Astrocyte (in vitro differentiated cells and primary cell): ENCODE measurements around the gene RPH3AL. TPM values are rescaled to one million over a fixed set of nuclear protein-coding genes. Genes with fewer than 3 reads are reported as not detected.
A peak's percentile ranks its signal among the peaks of the same experiment; 100 is the strongest.
"Not testable (repeated sequence)": the region's sequence is repeated elsewhere in the genome, so short reads cannot be mapped to it uniquely, and the experiment has no call there.

Experiments used
- DNase-seq: peaks from one replicate; pipeline ENCODE4 v3.0.0-alpha.2; 2010; ENCODE audit warnings: low read depth
- FAIRE-seq: peaks from 2 replicates; lab custom pipeline; 2011; peaks lifted over from hg19 to GRCh38; lab: Jason Lieb, UNC
- H2AFZ ChIP-seq: 2 replicates; pipeline ENCODE4 v1.6.0; 2012; ENCODE audit warnings: low read depth, low read length, inconsistent platforms
- H3K27ac ChIP-seq: 2 replicates; pipeline ENCODE4 v1.5.1; 2011; ENCODE audit warnings: low read depth, low read length, inconsistent platforms
- H3K27me3 ChIP-seq: 2 replicates; pipeline ENCODE4 v1.6.0; 2011; ENCODE audit warnings: low read length, inconsistent platforms; ENCODE audit not compliant: insufficient read depth
- H3K36me3 ChIP-seq: 2 replicates; pipeline ENCODE4 v1.5.1; 2011; ENCODE audit warnings: low read length, inconsistent platforms; ENCODE audit not compliant: insufficient read depth
- H3K4me1 ChIP-seq: 2 replicates; pipeline ENCODE4 v1.5.1; 2011; ENCODE audit warnings: low read length, inconsistent platforms; ENCODE audit not compliant: insufficient read depth
- H3K4me2 ChIP-seq: 2 replicates; pipeline ENCODE4 v1.6.0; 2012; ENCODE audit warnings: low read length, inconsistent platforms
- H3K4me3 ChIP-seq: 2 replicates; pipeline ENCODE4 v1.5.1; 2011; ENCODE audit warnings: low read depth, mild to moderate bottlenecking, low read length, inconsistent platforms; ENCODE audit not compliant: insufficient read depth
- H3K79me2 ChIP-seq: 2 replicates; pipeline ENCODE4 v1.6.0; 2012; ENCODE audit warnings: mild to moderate bottlenecking, low read length, inconsistent platforms; ENCODE audit not compliant: insufficient read depth
- H3K9ac ChIP-seq: 2 replicates; pipeline ENCODE4 v1.6.0; 2012; ENCODE audit warnings: mild to moderate bottlenecking, low read length, inconsistent platforms
- H3K9me3 ChIP-seq: 2 replicates; pipeline ENCODE4 v1.5.1; 2012; ENCODE audit warnings: low read depth, mild to moderate bottlenecking, low read length, inconsistent platforms; ENCODE audit not compliant: insufficient read depth
- H4K20me1 ChIP-seq: 2 replicates; pipeline ENCODE4 v1.6.0; 2012; ENCODE audit warnings: low read length, inconsistent platforms; ENCODE audit not compliant: insufficient read depth
- H3K27ac Mint-ChIP-seq: one replicate; pipeline ENCODE4 v1.8.0; 2021; ENCODE audit warnings: mild to moderate bottlenecking, mixed read lengths; ENCODE audit not compliant: unreplicated experiment
- H3K27me3 Mint-ChIP-seq: one replicate; pipeline ENCODE4 v1.8.0; 2021; ENCODE audit warnings: low read depth, mixed read lengths; ENCODE audit not compliant: unreplicated experiment
- H3K36me3 Mint-ChIP-seq: one replicate; pipeline ENCODE4 v1.8.0; 2021; ENCODE audit warnings: low read depth, mixed read lengths; ENCODE audit not compliant: unreplicated experiment
- H3K4me1 Mint-ChIP-seq: one replicate; pipeline ENCODE4 v1.8.0; 2021; ENCODE audit warnings: low read depth, mixed read lengths; ENCODE audit not compliant: unreplicated experiment
- H3K4me3 Mint-ChIP-seq: one replicate; pipeline ENCODE4 v1.8.0; 2021; ENCODE audit warnings: mild to moderate bottlenecking, moderate library complexity, mixed read lengths; ENCODE audit not compliant: unreplicated experiment
- H3K9me3 Mint-ChIP-seq: one replicate; pipeline ENCODE4 v1.8.0; 2021; ENCODE audit warnings: mild to moderate bottlenecking, mixed read lengths; ENCODE audit not compliant: unreplicated experiment
- EZH2 ChIP-seq: IDR thresholded peaks from 2 replicates; pipeline ENCODE4 v1.6.1; 2012; ENCODE audit warnings: mild to moderate bottlenecking, low read length, inconsistent platforms; ENCODE audit not compliant: insufficient read depth
- total RNA-seq: library from RNA; stranded (reverse); gene quantifications from 2 replicates; pipeline ENCODE4 v1.2.1, GENCODE V29; 2021
- TF ChIP-seq, protein P1 (sequence below): IDR thresholded peaks from 2 replicates; pipeline ENCODE4 v1.5.1; 2011; ENCODE audit warnings: low read depth, mild to moderate bottlenecking, inconsistent platforms, low read length, moderate library complexity; ENCODE audit not compliant: insufficient read depth

Gene RPH3AL
- total RNA-seq, 1 donor from 2014 or later = 3.7 TPM

DNA sequence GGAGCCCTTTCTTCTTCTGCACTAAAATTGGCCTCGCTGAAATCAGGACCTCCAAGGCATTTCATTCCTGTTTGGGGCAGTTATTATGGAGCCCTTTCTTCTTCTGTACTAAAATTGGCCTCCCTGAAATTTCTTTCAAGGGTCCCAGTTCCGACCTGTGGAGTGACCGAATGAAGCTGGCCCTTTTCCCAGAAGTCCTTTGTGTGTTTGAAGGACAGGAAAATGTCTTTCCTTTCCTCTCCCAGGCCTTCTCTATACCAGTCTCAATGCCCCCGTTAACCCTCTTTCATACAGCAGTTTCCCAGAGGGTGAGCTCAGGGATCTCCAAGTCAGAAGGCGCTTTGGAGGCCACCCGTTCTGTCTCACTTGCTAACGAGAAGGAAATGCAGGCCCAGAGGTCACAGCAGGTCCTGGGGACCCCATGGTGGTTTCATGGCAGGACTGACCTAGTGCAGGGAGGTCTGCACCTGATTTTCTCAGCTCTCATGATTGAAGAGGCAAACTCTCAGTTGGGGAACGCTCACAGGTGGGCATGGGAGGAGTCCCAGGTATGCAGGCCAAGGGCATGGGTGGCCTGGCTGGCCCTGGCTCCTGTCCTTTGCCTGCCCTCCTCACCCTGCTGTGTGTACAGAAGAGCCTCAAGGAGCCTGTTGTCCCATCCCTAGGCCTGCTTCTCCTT is 134.0 kb downstream of the RPH3AL start:
- H3K36me3 Mint-ChIP-seq = no peaks in the 10 kb centered on the region
- no peak overlapping the region for H3K4me3 Mint-ChIP-seq
- no peaks in the 10 kb centered on the region for H3K27me3 ChIP-seq
- H4K20me1 ChIP-seq = no peaks in the 10 kb centered on the region
- H3K9me3 ChIP-seq = no peaks in the 10 kb centered on the region
- no peak for DNase-seq
- H3K4me2 ChIP-seq = no peak overlapping the region
- TF ChIP-seq, protein P1, sequence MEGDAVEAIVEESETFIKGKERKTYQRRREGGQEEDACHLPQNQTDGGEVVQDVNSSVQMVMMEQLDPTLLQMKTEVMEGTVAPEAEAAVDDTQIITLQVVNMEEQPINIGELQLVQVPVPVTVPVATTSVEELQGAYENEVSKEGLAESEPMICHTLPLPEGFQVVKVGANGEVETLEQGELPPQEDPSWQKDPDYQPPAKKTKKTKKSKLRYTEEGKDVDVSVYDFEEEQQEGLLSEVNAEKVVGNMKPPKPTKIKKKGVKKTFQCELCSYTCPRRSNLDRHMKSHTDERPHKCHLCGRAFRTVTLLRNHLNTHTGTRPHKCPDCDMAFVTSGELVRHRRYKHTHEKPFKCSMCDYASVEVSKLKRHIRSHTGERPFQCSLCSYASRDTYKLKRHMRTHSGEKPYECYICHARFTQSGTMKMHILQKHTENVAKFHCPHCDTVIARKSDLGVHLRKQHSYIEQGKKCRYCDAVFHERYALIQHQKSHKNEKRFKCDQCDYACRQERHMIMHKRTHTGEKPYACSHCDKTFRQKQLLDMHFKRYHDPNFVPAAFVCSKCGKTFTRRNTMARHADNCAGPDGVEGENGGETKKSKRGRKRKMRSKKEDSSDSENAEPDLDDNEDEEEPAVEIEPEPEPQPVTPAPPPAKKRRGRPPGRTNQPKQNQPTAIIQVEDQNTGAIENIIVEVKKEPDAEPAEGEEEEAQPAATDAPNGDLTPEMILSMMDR = no peak
- no peak for TF ChIP-seq EZH2
- no peak overlapping the region for H3K4me3 ChIP-seq
- no peaks in the 10 kb centered on the region for H3K27me3 Mint-ChIP-seq
- no peak overlapping the region for H3K9ac ChIP-seq
- no peak for FAIRE-seq
- no peaks in the 10 kb centered on the region for H3K36me3 ChIP-seq
- no peak overlapping the region for H2AFZ ChIP-seq
- no peaks in the 10 kb centered on the region for H3K9me3 Mint-ChIP-seq
- H3K79me2 ChIP-seq = no peaks in the 10 kb centered on the region
- no peaks in the 10 kb centered on the region for H3K4me1 Mint-ChIP-seq
- H3K4me1 ChIP-seq = no peaks in the 10 kb centered on the region
- no peak overlapping the region for H3K27ac ChIP-seq
- H3K27ac Mint-ChIP-seq = no peak overlapping the region

DNA sequence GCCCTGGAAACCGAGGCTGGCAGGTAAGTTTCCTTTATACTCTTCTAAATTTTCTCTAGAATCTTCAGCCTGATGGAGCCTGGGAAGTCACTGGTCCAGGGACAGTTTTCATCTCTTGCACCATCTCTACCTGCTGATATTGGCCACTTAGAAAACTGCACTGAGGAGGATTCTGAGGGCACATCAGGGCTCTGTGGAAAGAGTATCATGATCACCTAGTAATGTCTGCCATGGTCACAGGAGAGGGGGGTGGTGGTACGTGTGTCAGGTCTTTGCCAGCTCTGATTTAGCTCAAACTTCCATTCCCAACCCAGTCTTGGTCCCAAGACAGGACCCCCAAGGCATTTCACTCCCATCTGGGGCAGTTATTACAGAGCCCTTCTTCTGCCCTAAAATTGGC is 136.0 kb downstream of the RPH3AL start:
- H3K79me2 ChIP-seq = no peaks in the 10 kb centered on the region

DNA sequence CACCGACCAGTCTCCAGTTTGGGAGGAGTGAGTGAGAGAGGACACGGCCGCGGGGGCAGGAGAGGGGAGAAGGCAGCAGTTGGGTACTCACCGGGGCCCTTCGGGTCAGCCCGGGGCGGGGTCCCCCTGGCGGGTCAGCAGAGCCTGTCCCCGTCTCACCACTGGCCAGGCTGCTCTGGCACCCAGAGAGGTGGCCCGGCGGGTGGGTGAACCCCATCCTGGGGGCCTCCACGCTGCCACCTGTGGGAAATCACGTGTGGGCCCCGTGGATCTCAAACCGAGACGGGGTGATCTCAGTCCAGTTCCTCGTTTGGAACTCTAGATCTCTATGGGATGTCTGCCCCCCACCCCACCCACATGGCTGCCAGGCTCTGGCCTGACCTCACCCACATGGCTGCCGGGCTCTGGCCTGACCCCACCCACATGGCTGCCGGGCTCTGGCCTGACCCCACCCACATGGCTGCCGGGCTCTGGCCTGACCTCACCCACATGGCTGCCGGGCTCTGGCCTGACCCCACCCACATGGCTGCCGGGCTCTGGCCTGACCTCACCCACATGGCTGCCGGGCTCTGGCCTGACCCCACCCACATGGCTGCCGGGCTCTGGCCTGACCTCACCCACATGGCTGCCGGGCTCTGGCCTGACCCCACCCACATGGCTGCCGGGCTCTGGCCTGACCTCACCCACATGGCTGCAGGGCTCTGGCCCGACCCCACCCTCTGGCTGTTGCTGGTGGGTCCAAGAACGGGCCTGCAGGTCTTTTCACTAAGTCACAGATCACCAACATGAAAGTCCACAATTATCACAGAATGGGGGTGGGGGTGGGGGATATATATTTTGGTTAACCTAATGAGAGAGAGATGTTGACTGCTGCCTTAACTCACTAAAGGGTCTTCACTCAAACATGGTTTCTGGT is 136.8 kb downstream of the RPH3AL start:
- peak overlapping the region; percentile 79 for H3K4me3 Mint-ChIP-seq
- not testable (repeated sequence) for H4K20me1 ChIP-seq, H3K36me3 ChIP-seq, H3K27me3 ChIP-seq, H3K79me2 ChIP-seq, H2AFZ ChIP-seq, H3K4me3 ChIP-seq, H3K9ac ChIP-seq, H3K9me3 Mint-ChIP-seq, H3K27ac Mint-ChIP-seq, DNase-seq, H3K36me3 Mint-ChIP-seq, H3K27me3 Mint-ChIP-seq, H3K4me2 ChIP-seq, FAIRE-seq, H3K4me1 ChIP-seq, H3K9me3 ChIP-seq, H3K4me1 Mint-ChIP-seq, H3K27ac ChIP-seq

More for the DNA sequence above, 136.0 kb downstream of the RPH3AL start:
- no peaks in the 10 kb centered on the region for H3K36me3 Mint-ChIP-seq
- no peaks in the 10 kb centered on the region for H3K9me3 Mint-ChIP-seq
- Histone ChIP-seq H4K20me1 (no peaks in the 10 kb centered on the region), H3K27ac (no peak overlapping the region), H3K4me3 (no peak overlapping the region), H3K4me1 (no peaks in the 10 kb centered on the region), H3K9ac (no peak overlapping the region), H3K27me3 (no peaks in the 10 kb centered on the region), H3K4me2 (no peak overlapping the region), H3K9me3 (no peaks in the 10 kb centered on the region), H2AFZ (no peak overlapping the region), H3K36me3 (no peaks in the 10 kb centered on the region)
- H3K4me1 Mint-ChIP-seq = no peaks in the 10 kb centered on the region
- no peak overlapping the region for H3K27ac Mint-ChIP-seq
- no peak overlapping the region for H3K4me3 Mint-ChIP-seq
- peaks cover 3% of the 10 kb centered on the region for H3K27me3 Mint-ChIP-seq
- FAIRE-seq = no peak
- DNase-seq = no peak
- TF ChIP-seq EZH2 = no peak
